GM12891 (cell line): ENCODE results near the gene HDAC2.

Experiments
- PAX5 ChIP-seq: IDR thresholded peaks from 2 replicates; pipeline ENCODE4 v1.6.1; 2011; ENCODE audit warnings: low read length, moderate library complexity, mild to moderate bottlenecking; ENCODE audit not compliant: insufficient read depth, severe bottlenecking
- POLR2A ChIP-seq: IDR thresholded peaks from 2 replicates; pipeline ENCODE4 v1.6.1; 2011; ENCODE audit warnings: low read depth, low read length, control low read depth
- POLR2AphosphoS5 ChIP-seq: IDR thresholded peaks from 2 replicates; pipeline ENCODE4 v1.6.1; 2011; ENCODE audit warnings: low read depth, low read length, control low read depth
- POU2F2 ChIP-seq: IDR thresholded peaks from 2 replicates; pipeline ENCODE4 v1.6.1; 2011; ENCODE audit warnings: low read depth, mild to moderate bottlenecking, control low read depth, low read length, moderate library complexity
- TAF1 ChIP-seq: IDR thresholded peaks from 2 replicates; pipeline ENCODE4 v1.6.1; 2011; ENCODE audit warnings: low read depth, low read length, control low read depth

- TF ChIP-seq POLR2A (no peak), TAF1 (no peak), POLR2AphosphoS5 (no peak), PAX5 (no peak), POU2F2 (no peak)
These were observed 793 bp upstream of the HDAC2 start for GRCh38 chr6:113971741-113972140.
